ENCODE measurements around the gene MDM1. TPM values are rescaled to one million over a fixed set of nuclear protein-coding genes. Genes with fewer than 3 reads are reported as not detected.

The MDM1 gene
- total RNA-seq, 1 experiment from 2014 or later = 10.6 TPM

- Histone ChIP-seq H3K79me1 (ENCODE audit: insufficient read depth, low read depth, low read length, poor library complexity, severe bottlenecking) (no peaks in the 10 kb centered on the region), H3K56ac (ENCODE audit: insufficient read length, low read depth, low read length) (no peak overlapping the region), H2BK5ac (ENCODE audit: insufficient read length, low read length) (no peak overlapping the region), H3K27me3 (ENCODE audit: insufficient read depth, low read length) (no peaks in the 10 kb centered on the region), H4K5ac (ENCODE audit: insufficient read length, low read depth, low read length) (no peak overlapping the region), H3K79me2 (ENCODE audit: insufficient read depth, low read length) (no peaks in the 10 kb centered on the region), H3K27ac (ENCODE audit: insufficient read length, low read depth, low read length) (no peak overlapping the region), H3T11ph (ENCODE audit: low read length) (no peak overlapping the region), H4K91ac (ENCODE audit: insufficient read length, low read depth, low read length) (no peak overlapping the region), H3K14ac (ENCODE audit: insufficient read depth, low read length) (no peak overlapping the region), H2BK20ac (ENCODE audit: low read depth, low read length, poor library complexity, severe bottlenecking) (no peak overlapping the region), H2BK12ac (ENCODE audit: insufficient read length, low read depth, low read length) (no peak overlapping the region), H2BK120ac (ENCODE audit: low read depth, low read length, poor library complexity, severe bottlenecking) (no peak overlapping the region), H3K9me3 (ENCODE audit: control insufficient read depth, low read depth, low read length) (no peaks in the 10 kb centered on the region), H3K4ac (ENCODE audit: low read depth, low read length) (no peak overlapping the region), H3K23ac (ENCODE audit: insufficient read length, low read depth, low read length) (no peak overlapping the region), H4K8ac (replicated peaks; ENCODE audit: insufficient read length, low read depth, low read length) (no peak overlapping the region), H3K4me2 (ENCODE audit: insufficient read depth, insufficient read length, low read length) (no peak overlapping the region), H3K18ac (ENCODE audit: insufficient read length, low read depth, low read length) (no peak overlapping the region), H2AK5ac (ENCODE audit: insufficient read length, low read length) (no peak overlapping the region), H4K20me1 (ENCODE audit: control insufficient read depth, insufficient read depth, insufficient read length) (no peaks in the 10 kb centered on the region), H3K4me1 (ENCODE audit: insufficient read depth, low read length) (no peaks in the 10 kb centered on the region; the same call in 1 of the 2 replicates), H2BK15ac (ENCODE audit: low read depth, low read length) (no peak overlapping the region), H3K23me2 (ENCODE audit: insufficient read length, low read depth, low read length, poor library complexity, severe bottlenecking) (no peaks in the 10 kb centered on the region), H2AFZ (ENCODE audit: low read length) (no peak overlapping the region), H3K9ac (ENCODE audit: extremely low read depth, insufficient read length, low read length) (no peak overlapping the region)
- Mint-ChIP-seq H3K27me3 (ENCODE audit: low read depth) (no peaks in the 10 kb centered on the region), H3K4me3 (no peak overlapping the region), H3K4me1 (peaks cover 0 to 2% of the 10 kb centered on the region in 2 experiments; a peak in 1 of 4 replicates), H3K27ac (no peak overlapping the region), H3K9me3 (no peaks in the 10 kb centered on the region), H3K36me3 (ENCODE audit: insufficient read depth in 1 of 3, low read depth in 3 of 3) (no peaks in the 10 kb centered on the region)
- DNase-seq = no peak
- TF ChIP-seq, protein P1, sequence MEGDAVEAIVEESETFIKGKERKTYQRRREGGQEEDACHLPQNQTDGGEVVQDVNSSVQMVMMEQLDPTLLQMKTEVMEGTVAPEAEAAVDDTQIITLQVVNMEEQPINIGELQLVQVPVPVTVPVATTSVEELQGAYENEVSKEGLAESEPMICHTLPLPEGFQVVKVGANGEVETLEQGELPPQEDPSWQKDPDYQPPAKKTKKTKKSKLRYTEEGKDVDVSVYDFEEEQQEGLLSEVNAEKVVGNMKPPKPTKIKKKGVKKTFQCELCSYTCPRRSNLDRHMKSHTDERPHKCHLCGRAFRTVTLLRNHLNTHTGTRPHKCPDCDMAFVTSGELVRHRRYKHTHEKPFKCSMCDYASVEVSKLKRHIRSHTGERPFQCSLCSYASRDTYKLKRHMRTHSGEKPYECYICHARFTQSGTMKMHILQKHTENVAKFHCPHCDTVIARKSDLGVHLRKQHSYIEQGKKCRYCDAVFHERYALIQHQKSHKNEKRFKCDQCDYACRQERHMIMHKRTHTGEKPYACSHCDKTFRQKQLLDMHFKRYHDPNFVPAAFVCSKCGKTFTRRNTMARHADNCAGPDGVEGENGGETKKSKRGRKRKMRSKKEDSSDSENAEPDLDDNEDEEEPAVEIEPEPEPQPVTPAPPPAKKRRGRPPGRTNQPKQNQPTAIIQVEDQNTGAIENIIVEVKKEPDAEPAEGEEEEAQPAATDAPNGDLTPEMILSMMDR (conservative IDR thresholded peaks at IDR 0.05) = no peak
Observed at GRCh38 chr12:68293347-68293746, 38.8 kb downstream of the MDM1 start.

Data from H9 (cell line).